PC-3 (cell line): ENCODE results near the gene ABCA8.
"Not testable (repeated sequence)": the region's sequence is repeated elsewhere in the genome, so short reads cannot be mapped to it uniquely, and the experiment has no call there.

Experiments
- EZH2 ChIP-seq: fragments of 300-600 bp; sonication (generic); IDR thresholded peaks from one replicate; pipeline ENCODE4 v1.6.1; 2017; ENCODE audit warnings: antibody characterized with exemption, mild to moderate bottlenecking, low read length; ENCODE audit not compliant: unreplicated experiment
- TF ChIP-seq, protein P1 (sequence below): fragments of 300-600 bp; sonication (generic); conservative IDR thresholded peaks from 2 replicates; pipeline ENCODE4 v1.5.1; 2017; ENCODE audit warnings: antibody characterized with exemption, low read depth, mild to moderate bottlenecking, low read length

GRCh38 chr17:68947868-68948267 is 7.3 kb downstream of the ABCA8 start:
- TF ChIP-seq, protein P1, sequence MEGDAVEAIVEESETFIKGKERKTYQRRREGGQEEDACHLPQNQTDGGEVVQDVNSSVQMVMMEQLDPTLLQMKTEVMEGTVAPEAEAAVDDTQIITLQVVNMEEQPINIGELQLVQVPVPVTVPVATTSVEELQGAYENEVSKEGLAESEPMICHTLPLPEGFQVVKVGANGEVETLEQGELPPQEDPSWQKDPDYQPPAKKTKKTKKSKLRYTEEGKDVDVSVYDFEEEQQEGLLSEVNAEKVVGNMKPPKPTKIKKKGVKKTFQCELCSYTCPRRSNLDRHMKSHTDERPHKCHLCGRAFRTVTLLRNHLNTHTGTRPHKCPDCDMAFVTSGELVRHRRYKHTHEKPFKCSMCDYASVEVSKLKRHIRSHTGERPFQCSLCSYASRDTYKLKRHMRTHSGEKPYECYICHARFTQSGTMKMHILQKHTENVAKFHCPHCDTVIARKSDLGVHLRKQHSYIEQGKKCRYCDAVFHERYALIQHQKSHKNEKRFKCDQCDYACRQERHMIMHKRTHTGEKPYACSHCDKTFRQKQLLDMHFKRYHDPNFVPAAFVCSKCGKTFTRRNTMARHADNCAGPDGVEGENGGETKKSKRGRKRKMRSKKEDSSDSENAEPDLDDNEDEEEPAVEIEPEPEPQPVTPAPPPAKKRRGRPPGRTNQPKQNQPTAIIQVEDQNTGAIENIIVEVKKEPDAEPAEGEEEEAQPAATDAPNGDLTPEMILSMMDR, result not testable (repeated sequence)
- TF ChIP-seq EZH2, result not testable (repeated sequence)
